Hematopoietic multipotent progenitor cell treated with erythropoietin and hydrocortisone succinate and interleukin-3 and kit ligand, for 15 days (in vitro differentiated cells): ENCODE measurements around the gene BRIX1.
A peak's percentile ranks its signal among the peaks of the same experiment; 100 is the strongest.

ENCODE experiments used
- DNase-seq: peaks from one replicate; pipeline ENCODE4 v3.0.0-alpha.2; 2015; ENCODE audit warnings: low spot score

Gene BRIX1, protein sequence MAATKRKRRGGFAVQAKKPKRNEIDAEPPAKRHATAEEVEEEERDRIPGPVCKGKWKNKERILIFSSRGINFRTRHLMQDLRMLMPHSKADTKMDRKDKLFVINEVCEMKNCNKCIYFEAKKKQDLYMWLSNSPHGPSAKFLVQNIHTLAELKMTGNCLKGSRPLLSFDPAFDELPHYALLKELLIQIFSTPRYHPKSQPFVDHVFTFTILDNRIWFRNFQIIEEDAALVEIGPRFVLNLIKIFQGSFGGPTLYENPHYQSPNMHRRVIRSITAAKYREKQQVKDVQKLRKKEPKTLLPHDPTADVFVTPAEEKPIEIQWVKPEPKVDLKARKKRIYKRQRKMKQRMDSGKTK

DNA sequence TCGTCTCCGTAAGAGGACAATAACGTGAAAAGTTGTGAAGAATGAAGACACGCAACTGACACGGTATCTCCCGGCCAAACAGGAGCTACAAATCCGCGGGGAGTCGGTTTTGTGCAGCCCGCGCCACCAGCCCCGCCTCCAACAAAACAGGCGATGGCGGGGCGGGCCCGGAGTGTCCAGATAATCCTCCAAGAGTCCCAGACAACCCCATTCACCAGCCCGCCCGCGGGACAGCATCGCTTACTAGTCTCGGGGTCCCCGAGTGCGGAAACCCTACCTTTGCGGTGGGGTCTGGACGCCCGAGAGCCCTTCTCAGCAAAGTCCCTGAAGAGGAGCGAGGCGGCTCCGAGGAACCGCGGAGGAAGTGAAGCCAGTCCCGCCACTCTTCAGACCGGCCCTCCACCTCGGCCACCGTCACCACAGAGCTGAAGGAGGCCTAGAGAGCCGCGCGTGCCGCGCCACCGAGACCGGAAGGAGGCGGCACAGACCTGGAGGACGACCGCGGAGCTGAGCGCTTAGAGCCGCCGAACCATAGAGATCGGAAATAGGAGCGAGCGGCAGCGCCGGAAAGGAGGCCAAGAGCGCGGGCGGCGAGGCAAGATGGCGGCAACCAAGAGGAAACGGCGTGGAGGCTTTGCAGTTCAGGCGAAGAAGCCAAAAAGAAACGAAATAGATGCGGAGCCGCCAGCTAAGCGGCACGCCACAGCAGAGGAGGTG is at the start of gene BRIX1, which contains the start of gene RAD1:
Gene BRIX1, plus strand, starts transcription at position 573 of the 717 bp plus-strand sequence. Its CDS starts 28 bp downstream, at position 601.
Gene RAD1, minus strand, starts transcription at position 366 of the 717 bp plus-strand sequence. CDS start 612 bp downstream, outside the sequence.
- DNase-seq, result peak; percentile 91

DNA sequence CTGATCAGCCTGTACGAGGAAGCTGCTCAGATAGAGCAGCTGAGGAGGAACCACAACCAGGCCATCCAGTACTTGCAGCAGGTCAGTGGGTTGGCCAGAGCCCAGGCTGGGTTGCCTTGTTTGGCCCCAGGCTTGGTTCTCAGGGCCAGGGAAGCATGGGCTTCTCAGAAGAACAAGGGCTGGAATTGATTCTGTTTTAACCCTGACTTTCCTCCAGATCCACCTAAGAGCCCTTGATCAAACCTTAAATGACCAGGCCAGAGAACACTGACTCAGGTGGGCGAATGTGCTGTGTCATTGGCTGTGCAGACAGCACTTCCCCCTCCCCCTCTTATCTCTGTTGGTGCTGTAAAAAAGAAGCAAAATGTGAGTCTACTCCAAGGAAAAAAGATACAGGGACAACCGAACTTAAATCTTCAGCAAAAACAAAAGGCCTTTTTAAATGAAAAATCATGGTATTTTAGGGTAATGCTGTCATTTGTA is 48.5 kb upstream of the BRIX1 start:
- no peak for DNase-seq

DNA sequence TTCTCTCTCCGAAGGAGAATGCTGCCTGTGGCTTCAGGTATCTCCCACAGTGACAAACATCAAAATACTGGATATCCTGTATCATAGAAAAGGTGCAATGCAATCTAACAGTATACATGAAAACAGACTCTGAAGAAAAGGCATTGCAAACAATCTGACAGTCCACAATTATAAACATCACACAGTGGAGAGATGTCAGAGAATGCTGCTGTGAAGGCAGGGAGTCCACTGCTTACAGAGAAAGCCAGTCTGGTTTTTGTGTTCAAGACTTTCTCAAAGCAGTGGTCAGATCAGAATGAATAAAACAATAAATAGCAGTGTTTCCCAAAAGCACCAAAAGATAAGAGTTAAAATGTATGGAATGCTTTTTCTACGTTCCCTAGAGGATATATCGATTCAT is 47.9 kb upstream of the BRIX1 start:
- DNase-seq, result no peak

DNA sequence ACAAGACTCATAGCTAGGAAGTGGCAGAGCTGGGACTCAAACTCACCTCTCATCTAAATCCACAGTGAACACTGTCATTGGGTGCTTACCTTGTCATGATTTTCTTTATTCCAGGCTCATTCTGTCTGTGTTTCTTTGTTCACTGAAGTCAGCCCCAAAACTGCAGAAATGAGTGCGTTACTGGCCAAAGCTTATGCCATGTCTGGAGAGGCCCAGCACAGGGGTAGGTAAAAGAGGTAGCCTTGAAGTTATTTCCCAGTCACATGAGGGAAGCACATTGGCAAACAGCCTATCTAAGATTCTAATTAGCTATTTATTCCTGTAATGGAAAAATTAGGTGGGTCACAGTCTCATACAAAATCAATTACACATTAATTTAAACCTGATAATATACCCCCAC is 46.7 kb upstream of the BRIX1 start:
- no peak for DNase-seq

DNA sequence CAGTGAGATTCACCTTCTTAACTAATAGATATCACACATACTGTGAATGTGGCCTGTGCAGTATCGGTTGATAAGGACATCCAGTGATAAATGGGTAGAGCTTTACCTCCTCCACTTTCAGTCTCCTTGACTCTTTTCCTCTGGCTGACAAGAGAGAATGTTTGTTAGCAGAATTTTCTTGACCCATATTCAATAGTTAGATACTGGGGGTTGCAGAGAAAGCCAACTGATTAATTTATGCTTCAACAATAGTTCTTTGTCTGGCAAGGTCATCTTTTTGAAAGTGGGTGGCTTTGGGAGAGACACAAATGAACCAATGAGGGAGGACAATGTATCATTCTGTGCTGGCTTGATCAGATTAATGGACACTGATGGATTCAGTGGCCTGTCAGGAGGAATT is 46.3 kb upstream of the BRIX1 start:
- DNase-seq, result no peak

DNA sequence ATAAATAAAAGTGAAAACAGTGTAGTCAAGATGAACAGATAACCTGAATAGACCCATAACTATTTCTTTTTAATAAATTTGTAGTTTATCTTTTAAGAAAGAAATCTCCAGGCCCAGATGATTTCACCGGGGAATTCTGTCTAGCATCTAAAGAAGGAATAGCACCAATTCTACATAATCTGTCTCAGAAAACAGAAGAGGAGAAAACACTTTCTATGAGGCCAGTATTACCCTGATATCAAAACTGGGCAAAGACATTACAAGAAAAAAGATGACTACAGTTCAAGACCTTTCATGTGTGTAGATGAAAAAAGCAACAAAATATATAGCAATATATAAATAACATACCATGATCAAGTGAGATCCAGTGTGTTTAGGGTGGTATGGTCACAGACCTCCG is 45.1 kb upstream of the BRIX1 start:
- no peak for DNase-seq

DNA sequence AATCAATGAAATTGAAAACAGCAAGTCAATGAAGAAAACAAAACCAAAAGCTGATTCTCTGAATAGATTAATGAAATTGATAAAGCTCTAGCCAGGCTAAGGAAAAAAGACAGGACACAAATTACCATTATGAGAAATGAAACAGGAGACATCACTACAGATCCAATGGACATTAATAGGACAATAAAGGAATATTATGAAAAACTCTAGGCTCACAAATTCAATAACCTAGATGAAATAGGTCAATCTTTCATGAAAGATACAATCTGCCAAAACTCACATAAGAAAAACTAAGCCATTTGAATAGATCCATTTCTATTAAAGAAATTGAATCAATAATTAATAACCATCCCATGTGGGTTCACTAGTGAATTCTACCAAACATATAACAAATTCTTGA is 39.2 kb upstream of the BRIX1 start:
- DNase-seq, result no peak

DNA sequence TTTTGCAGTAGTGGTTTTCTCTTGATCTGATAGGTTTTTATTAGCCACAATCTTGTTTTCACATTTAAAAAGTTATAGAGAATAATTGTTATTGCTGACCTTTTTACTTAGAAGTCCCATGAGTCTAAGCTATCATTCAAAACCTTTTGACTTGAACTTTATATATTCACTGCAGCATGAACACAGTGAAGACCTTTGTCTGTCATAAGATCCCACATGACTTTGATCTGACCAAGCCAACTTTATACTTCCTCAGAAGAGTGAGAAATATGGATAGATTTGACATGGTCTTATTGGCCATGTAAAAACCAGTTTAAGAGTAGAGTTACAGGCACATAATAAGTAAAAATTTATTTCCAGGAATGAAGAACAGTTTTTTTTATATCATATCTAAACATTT is 34.3 kb upstream of the BRIX1 start:
- no peak for DNase-seq

DNA sequence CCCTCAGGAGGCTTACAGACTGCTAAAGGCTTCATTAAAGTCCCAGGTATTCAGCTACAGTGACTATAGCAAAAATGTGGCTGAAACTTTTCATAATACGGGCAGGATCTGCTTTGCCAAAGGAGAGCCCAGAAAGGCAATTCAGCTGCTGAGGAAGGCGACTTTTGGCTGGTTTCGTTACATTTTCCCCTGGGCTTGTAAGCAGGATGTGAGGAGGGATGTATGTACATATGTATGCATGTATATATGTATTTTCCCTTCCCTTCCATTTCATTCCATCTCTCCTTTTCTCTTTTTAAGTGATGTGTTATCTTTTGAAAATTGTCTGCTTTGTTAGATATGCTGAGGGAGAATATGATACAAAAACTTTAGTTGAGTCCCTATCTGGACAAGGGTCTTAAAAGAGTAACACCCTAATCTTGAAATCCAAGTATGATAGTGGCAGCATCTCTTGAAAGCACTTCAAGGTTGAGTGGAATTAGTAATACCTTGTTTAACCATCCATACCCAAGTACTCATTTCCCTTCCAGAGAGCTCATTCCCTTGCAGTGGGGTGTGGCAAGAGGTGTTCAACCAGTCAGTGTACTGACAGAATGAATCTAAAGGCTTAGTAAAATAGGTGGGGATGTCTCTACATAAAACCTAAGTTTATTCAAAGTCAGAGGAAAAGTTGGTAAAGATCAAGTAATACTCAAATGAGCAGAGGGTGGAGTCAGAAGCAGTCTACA is 29.0 kb upstream of the BRIX1 start:
- DNase-seq, result no peak

DNA sequence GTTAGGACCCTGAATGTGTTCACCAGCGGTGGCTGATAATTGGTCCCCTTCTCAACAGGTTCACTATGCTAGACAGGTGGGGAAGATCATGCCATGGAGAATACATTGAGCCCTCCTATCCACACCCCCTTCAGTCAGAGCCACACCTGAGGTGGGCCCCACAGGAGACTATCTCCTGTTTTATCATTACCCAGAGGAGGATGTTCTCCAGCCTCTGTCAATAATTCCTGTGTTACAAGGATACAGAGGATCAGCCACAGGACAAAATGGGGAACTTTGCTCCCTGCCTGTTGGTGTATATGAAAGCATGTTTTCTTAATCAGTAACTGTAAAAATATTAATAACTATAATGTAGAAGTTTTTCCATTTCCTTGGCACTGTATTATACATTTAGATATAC is 26.1 kb upstream of the BRIX1 start:
- DNase-seq, result no peak

DNA sequence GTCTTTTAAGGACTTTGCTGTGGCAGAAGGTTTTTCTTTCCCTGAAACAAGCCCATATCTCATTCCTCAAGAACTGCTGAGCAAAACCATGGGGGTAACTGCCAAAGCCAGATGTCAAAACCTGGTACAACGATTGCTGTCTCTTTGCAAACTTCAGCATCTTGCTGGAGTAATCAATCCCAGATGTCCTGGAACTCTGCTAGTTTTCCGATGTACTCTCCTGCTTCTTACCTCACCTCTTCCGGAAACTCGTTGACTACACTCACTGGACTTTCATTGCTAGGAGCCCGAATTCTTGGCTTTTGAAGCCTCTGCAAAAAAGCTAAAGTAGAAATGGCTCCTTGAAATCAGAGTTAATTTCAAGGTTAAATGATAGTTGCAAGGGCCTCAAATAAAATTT is 23.5 kb upstream of the BRIX1 start:
- no peak for DNase-seq

DNA sequence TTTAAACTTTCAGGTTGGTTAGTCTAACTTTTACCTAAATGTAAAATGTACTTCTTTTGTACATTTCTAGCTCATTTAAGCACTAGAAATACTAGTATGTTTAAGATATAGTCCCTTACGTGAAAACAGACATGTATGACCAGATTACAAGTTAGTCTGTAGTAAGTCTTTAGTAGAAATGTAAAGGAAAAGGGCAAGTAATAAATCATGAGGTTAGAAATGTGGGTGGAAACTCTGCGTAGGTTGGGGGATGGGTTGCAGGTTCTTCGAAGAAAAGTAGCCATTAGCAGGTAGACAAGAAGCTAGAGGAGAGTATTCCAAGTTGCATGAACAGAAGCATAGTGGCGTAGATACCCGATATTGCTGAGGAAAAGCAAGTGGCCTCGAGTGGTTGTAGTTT is 23.1 kb upstream of the BRIX1 start:
- DNase-seq, result no peak

DNA sequence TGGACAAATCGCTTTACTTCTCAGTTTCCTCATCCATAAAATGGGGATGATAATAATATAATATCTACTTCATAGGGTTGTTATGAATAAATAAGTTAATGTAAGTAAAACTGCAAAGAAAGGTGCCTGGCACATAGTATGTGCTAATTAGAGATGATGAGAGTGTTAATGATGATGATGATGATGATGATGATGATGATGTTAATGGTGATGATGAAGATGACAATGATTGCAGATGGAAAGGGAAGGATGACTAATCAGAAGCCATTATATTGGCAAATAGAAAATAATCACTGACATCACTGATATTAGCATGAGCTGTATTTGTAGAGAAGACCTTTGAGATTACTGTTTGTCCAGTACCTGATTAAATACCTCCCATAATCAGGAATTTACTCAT is 20.8 kb upstream of the BRIX1 start:
- DNase-seq, result no peak

DNA sequence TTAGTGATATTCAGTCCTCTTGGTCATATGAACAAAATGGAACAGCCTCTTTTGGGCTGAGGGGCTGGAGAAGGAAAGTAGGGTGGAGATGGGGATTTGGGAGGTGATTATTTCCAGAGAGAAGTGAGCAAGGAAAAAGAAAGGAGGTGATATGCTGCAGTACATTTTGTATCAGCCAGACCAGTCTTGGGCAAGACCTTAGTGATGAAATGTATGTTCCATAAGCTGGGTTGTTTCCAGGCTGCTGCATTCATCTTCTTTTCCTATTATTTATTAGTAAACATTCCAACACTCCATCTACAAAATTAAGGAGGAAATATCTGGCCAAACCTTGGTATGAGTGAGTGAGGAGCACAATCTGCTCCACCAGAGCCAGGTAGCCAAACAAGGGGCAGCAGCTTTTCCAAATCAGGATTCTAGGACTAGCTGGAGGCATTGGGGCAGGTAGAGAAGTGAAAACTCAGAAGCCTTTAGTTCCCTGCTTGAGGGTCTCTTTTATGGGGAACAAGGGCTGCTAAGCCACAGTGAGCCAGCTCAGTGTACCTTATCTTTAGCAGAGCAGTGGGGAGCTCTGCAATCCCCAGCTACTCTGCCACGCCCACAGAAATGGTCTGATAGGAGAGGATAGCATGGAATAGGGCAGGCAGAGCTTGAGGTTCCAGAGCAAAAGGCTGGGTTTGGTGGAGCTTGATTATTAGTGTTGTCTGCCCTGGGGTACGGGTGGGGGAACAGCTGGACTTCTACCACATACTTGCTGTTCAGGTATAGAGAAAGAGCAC is 19.7 kb upstream of the BRIX1 start:
- DNase-seq, result peak; percentile 30

DNA sequence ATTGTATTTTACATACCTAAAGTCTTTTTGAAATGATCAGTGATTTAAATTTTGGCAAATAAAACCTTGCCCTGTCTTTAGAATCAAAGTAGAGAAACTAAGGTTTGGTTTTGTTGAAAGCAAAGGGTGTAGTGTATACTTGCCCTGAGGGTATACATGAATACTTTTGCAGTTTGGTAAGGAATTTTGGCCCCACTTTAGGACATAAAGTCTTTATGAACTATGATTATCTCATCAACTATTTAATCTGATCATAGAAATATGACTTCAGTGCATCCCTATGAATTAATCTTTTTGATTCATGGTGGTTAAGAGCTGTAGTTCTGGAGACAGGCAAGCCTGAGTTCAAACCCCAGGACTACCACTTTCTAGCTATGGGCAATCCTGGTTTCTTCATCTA is 17.9 kb upstream of the BRIX1 start:
- DNase-seq, result no peak

DNA sequence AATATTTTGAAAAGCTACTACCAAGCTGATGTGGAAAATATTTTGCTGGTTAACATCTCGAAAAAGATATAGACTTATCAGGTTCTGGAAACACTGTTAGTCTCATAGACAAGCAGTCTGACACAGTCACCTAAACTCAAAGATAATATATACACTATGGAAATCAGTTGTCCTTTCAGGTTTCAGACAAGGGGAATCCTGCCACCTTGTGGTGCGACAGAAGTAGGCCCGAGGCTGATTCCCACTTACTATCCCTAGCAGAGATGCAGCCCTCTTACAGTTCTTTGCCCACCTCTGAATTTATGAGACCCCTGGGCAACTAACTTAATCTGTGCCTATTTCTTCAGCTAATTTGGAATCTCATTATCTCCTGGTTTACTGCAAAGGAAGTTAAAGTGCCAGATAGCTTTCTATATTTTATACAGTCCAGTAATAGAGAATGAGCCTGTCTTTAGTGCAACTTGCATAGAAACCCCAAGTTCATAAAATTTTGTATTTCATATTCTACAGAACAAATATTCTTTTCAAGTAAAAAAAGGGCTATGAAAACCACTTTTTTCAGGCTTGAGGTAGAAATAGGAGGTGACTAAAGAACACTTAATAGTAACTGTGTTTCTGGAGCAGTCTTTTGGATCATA is 17.1 kb upstream of the BRIX1 start:
- peak; percentile 58 for DNase-seq

DNA sequence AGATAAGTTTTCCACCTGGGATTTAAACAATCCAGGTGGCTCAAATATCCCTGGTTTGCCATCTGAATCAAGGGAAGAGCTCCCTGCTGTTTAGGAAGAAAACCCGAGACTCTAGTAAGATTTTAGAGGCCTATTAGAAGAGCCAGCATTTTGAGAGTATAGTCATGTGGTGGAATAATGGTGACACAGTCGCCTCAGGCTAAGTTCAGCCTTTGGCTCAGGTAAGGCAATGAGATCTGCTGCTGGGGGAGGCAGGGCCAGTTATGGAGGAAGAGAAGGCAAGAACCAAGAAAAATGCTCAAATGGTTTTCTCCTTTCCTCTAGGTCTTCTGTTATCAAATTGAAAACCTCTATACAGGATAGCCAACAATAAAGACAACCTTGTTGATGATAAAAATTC is 16.4 kb upstream of the BRIX1 start:
- no peak for DNase-seq

DNA sequence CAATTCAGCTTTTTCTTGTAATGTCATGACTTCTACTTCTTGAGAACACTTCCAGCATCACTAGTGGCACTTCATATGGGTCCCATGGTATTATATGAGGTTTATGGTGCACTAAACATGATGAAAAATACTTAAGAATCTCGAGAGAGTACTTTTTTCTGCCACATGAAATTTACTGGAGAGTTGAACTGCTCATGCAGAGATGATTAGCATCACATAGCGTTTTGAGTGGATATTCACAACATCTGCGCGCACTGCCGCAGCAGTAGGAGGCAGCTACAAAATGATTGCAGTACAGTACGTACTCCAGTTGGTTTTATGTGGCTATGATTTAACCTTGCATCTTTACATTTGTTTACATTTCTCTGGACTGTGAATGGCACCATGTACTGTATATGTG is 14.9 kb upstream of the BRIX1 start:
- DNase-seq, result no peak

DNA sequence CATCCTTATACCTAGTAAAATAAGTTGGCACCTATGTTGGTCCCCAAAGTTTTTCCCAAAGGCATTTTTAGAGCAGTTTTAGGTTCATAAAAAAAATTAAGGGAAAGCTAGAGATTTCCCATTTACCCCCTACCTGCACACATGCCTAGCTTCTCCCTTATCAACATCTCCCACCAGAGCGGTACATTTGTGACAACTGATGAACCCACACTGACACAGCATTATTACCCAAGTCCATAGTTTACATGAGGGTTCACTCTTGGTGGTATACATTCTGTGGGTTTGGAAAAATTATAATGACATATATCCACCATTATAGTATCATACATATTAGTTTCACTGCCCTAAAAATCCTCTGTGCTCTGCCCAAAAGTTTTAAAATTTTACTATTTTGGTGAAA is 12.3 kb upstream of the BRIX1 start:
- DNase-seq, result no peak

DNA sequence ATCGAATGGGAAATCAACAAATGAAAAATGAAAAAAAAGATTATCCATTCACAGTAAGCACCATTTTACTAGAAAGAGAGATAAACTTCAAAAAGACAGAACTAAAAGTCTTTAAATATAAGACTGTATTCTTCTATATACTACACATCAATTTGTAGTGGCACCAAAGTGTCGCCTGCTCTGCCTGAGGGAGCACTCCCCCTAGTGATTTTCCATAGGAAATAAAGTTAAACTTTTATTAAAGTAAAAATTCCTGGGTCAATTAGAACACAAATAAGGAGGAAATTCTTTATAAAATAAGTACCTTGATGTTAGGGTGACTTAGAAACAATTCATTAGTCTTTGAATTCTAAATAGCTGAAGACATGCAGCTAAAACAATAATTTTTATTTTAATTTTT is 9.9 kb upstream of the BRIX1 start:
- no peak for DNase-seq

DNA sequence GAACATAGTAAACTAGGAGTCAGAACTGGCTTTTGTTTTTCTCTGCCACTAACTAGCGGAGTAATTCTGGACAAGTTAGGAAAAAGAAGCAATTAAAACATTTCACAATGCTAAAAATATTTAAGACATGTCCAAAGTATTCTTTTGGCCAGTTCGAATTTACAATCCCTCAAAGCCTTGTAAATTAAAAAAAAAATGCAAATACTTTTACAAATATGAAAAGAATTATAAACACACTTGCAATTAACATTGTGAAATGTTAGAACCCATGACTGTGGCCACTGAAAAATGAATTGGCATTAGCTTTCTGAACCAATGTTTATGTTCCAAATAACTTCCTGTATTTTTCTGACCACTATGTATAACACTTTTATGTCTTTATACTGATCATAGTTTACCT is 2.4 kb upstream of the BRIX1 start:
- no peak for DNase-seq
